Frontal cortex (tissue), 4 donors: ENCODE data around the gene XXYLT1. TPM values are rescaled to one million over a fixed set of nuclear protein-coding genes. Genes with fewer than 3 reads are reported as not detected.
"Not testable (repeated sequence)": the region's sequence is repeated elsewhere in the genome, so short reads cannot be mapped to it uniquely, and the experiment has no call there.

Experiments used
- DNase-seq, 2 donors: peaks; one replicate each; pipeline ENCODE4 v3.0.0; 2012; ENCODE audit warnings: low spot score in 2 of 2
- FAIRE-seq: peaks from 2 replicates; lab custom pipeline; 2012; peaks lifted over from hg19 to GRCh38; lab: Jason Lieb, UNC
- total RNA-seq: library from RNA; depleted of rRNA; stranded (reverse); fragments of >200 nt; gene quantifications from one replicate; pipeline ENCODE4 v1.2.3, GENCODE V29; 2014
- donor health status: control.
- donor health status: control.
- donor health status: control.

The XXYLT1 gene
- total RNA-seq, 1 donor from 2014 or later: 23.6 TPM

GRCh38 chr3:195045481-195046210, 225.3 kb downstream of the XXYLT1 start:
- no peak for DNase-seq
- no peak for FAIRE-seq

- FAIRE-seq (no peak), DNase-seq (no peak)
Observed at GRCh38 chr3:195044411-195044810, 226.5 kb downstream of the XXYLT1 start.

- FAIRE-seq (no peak), DNase-seq (no peak)
Observed at GRCh38 chr3:195043607-195044339, 227.2 kb downstream of the XXYLT1 start.

- FAIRE-seq (no peak), DNase-seq (no peak)
Observed at GRCh38 chr3:195042743-195043606, 228.0 kb downstream of the XXYLT1 start.

GRCh38 chr3:195041871-195042742, 228.9 kb downstream of the XXYLT1 start:
- no peak for FAIRE-seq
- no peak for DNase-seq

- FAIRE-seq (no peak), DNase-seq (no peak)
Observed at GRCh38 chr3:195040773-195041520, 230.0 kb downstream of the XXYLT1 start.

- FAIRE-seq: no peak
- DNase-seq: no peak
Observed at GRCh38 chr3:195040094-195040493, 230.9 kb downstream of the XXYLT1 start.

- DNase-seq (no peak), FAIRE-seq (no peak)
Observed at GRCh38 chr3:195039180-195039843, 231.6 kb downstream of the XXYLT1 start.

- no peak for DNase-seq
- no peak for FAIRE-seq
Observed at GRCh38 chr3:195038161-195038560, 232.8 kb downstream of the XXYLT1 start.

GRCh38 chr3:195037586-195037985, 233.4 kb downstream of the XXYLT1 start:
- not testable (repeated sequence) for FAIRE-seq, DNase-seq

- DNase-seq: no peak
- FAIRE-seq: no peak
Observed at GRCh38 chr3:195036974-195037373, 234.0 kb downstream of the XXYLT1 start.

GRCh38 chr3:195036574-195036973, 234.4 kb downstream of the XXYLT1 start:
- DNase-seq (no peak), FAIRE-seq (no peak)

GRCh38 chr3:195036203-195036505, 234.8 kb downstream of the XXYLT1 start:
- no peak for FAIRE-seq

GRCh38 chr3:195035345-195036202, 235.4 kb downstream of the XXYLT1 start:
- DNase-seq (no peak), FAIRE-seq (no peak)

More at GRCh38 chr3:195036203-195036505, 234.8 kb downstream of the XXYLT1 start:
- DNase-seq: no peak

- FAIRE-seq: no peak
Observed at GRCh38 chr3:195034541-195034940, 236.4 kb downstream of the XXYLT1 start.

GRCh38 chr3:195034101-195034500, 236.9 kb downstream of the XXYLT1 start:
- FAIRE-seq: no peak
- no peak for DNase-seq

More at GRCh38 chr3:195034541-195034940, 236.4 kb downstream of the XXYLT1 start:
- no peak for DNase-seq

- DNase-seq (no peak), FAIRE-seq (no peak)
Observed at GRCh38 chr3:195033531-195034091, 237.3 kb downstream of the XXYLT1 start.
